Activated B cell treated with CpG ODN at 0.5 μM for 24 hours (primary cell): ENCODE measurements around the gene MORC4. TPM values are rescaled to one million over a fixed set of nuclear protein-coding genes. Genes with fewer than 3 reads are reported as not detected.
A peak's percentile ranks its signal among the peaks of the same experiment; 100 is the strongest.

Source experiments
- ATAC-seq: fragments of 200-7000 bp; cut with Tn5 transposase; one replicate; pipeline ENCODE4 v1.10.0; 2021; ENCODE audit warnings: low read depth, mild to moderate bottlenecking, moderate library complexity
- CTCF ChIA-PET: fragments of 350-600 bp; sonication (Branson Sonifier 250); formaldehyde crosslinking; loops from one replicate; lab custom pipeline; 2021; ENCODE audit warnings: antibody characterized with exemption; lab: Charles Lee
- POLR2A ChIA-PET: fragments of 350-600 bp; sonication (Branson Sonifier 250); formaldehyde crosslinking; loops from one replicate; lab custom pipeline; 2021; ENCODE audit warnings: antibody characterized with exemption; lab: Charles Lee
- DNase-seq: peaks from one replicate; pipeline ENCODE4 v3.0.0; 2022
- H3K27ac Mint-ChIP-seq: one replicate; pipeline ENCODE4 v1.8.0; 2020; ENCODE audit warnings: mixed read lengths
- H3K27me3 Mint-ChIP-seq: one replicate; pipeline ENCODE4 v1.8.0; 2021; ENCODE audit warnings: mixed read lengths
- H3K36me3 Mint-ChIP-seq: one replicate; pipeline ENCODE4 v1.8.0; 2021; ENCODE audit warnings: low read depth, mixed read lengths
- H3K4me1 Mint-ChIP-seq: one replicate; pipeline ENCODE4 v1.8.0; 2021; ENCODE audit warnings: mixed read lengths
- H3K4me3 Mint-ChIP-seq: one replicate; pipeline ENCODE4 v1.8.0; 2020; ENCODE audit warnings: mild to moderate bottlenecking, mixed read lengths
- H3K9me3 Mint-ChIP-seq: one replicate; pipeline ENCODE4 v1.8.0; 2020; ENCODE audit warnings: mixed read lengths
- CTCF ChIP-seq: fragments of 200-600 bp; IDR thresholded peaks from one replicate; pipeline ENCODE4 v1.8.0; 2022; ENCODE audit warnings: antibody characterized with exemption, mild to moderate bottlenecking
- intact Hi-C: fragments of 100-400 bp; cut with micrococcal nuclease; formaldehyde crosslinking; loops from one replicate; pipeline ENCODE4 v1.15.1; 2024
- total RNA-seq: library from RNA; stranded (reverse); gene quantifications from 2 replicates; pipeline ENCODE4 v1.2.3, GENCODE V29; 2022

Gene MORC4
- total RNA-seq, 1 donor from 2014 or later: 4.1 TPM

GRCh38 chrX:107008034-107008433, 8.0 kb upstream of the MORC4 start:
- TF ChIP-seq CTCF: no peak
- Mint-ChIP-seq H3K4me3 (no peak overlapping the region), H3K36me3 (no peaks in the 10 kb centered on the region), H3K4me1 (no peaks in the 10 kb centered on the region), H3K27me3 (no peaks in the 10 kb centered on the region), H3K27ac (no peak overlapping the region), H3K9me3 (no peaks in the 10 kb centered on the region)
- intact Hi-C loops: no loop called here
- DNase-seq (no peak), ATAC-seq (no peak)
- ChIA-PET POLR2A (no interaction called here), CTCF (no interaction called here)

GRCh38 chrX:106999002-106999975, 723 bp downstream of the MORC4 start:
- peak overlapping the region; percentile 89 for H3K4me3 Mint-ChIP-seq
- POLR2A ChIA-PET: no interaction called here
- intact Hi-C loops: loop anchor here (1.0 to 10.0 kb wide), 3 partner anchors 656 to 895 kb away; partner anchors contain the start of gene NCBP2L
- peaks cover 10% of the 10 kb centered on the region for H3K4me1 Mint-ChIP-seq
- no peak for TF ChIP-seq CTCF
- no peaks in the 10 kb centered on the region for H3K36me3 Mint-ChIP-seq
- no peaks in the 10 kb centered on the region for H3K9me3 Mint-ChIP-seq
- CTCF ChIA-PET: interaction anchor here (0.9 to 1.5 kb wide), 4 partner anchors 429 to 777 kb away, joined by 3 to 5 read pairs (median 4); partner anchors contain the start of gene TSC22D3
- no peak overlapping the region for H3K27ac Mint-ChIP-seq
- no peaks in the 10 kb centered on the region for H3K27me3 Mint-ChIP-seq
- ATAC-seq (peak; percentile 48), DNase-seq (peak; percentile 24)

DNA sequence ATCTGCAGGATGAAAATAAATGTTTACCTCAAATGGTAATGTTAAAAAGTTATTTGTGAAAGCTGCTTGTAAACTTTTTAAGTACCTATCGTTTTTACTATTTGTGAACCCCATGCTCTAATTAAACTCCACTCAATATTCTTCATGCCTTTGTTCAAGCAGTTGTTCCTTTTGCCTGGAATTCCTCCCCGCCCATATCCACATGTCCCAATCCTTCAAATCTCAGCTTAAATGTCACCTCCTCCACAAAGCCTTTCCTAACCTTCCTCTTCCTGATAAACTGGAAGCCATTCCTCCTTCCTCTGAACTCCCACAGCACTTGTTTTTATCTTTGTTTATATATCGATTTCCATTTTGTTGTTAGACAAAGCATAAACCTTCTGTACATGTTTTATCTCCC, 2.4 kb downstream of the MORC4 start:
- intact Hi-C loops: loop anchor here (10.0 kb wide), 1 partner anchor 657 kb away; no protein-coding TSS in a partner anchor
- Mint-ChIP-seq H3K36me3 (no peaks in the 10 kb centered on the region), H3K4me3 (no peak overlapping the region), H3K4me1 (peaks cover 10% of the 10 kb centered on the region), H3K9me3 (no peaks in the 10 kb centered on the region), H3K27ac (no peak overlapping the region), H3K27me3 (no peaks in the 10 kb centered on the region)
- CTCF ChIA-PET: no interaction called here
- ATAC-seq (no peak), DNase-seq (no peak)
- POLR2A ChIA-PET: no interaction called here
- no peak for TF ChIP-seq CTCF

DNA sequence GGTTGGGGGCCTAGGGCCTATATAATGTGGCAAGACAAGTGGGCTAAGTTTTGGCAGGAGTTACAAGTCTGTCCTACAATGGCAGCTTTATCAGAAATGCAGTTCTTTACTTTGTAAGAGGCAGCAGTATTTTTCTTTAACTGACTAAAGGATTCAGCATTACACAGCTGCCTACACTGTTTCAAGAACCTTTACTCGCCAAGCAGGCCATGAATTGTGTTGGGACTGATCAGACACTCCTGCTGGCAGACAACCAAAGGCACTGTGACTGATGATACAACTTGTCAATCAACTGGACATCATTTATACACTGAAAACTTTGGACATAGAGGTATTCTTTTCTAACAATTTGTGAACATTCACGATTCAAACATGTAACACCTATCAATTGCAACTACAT, 4.3 kb downstream of the MORC4 start:
- H3K4me3 Mint-ChIP-seq: no peak overlapping the region
- intact Hi-C loops: loop anchor here (10.0 kb wide), 1 partner anchor 659 kb away; no protein-coding TSS in a partner anchor
- no peak for DNase-seq
- no peaks in the 10 kb centered on the region for H3K27me3 Mint-ChIP-seq
- H3K27ac Mint-ChIP-seq: no peak overlapping the region
- no peak for TF ChIP-seq CTCF
- H3K36me3 Mint-ChIP-seq: peaks cover 4% of the 10 kb centered on the region
- no peaks in the 10 kb centered on the region for H3K9me3 Mint-ChIP-seq
- ChIA-PET CTCF (no interaction called here), POLR2A (no interaction called here)
- H3K4me1 Mint-ChIP-seq: peaks cover 10% of the 10 kb centered on the region
- ATAC-seq: no peak

DNA sequence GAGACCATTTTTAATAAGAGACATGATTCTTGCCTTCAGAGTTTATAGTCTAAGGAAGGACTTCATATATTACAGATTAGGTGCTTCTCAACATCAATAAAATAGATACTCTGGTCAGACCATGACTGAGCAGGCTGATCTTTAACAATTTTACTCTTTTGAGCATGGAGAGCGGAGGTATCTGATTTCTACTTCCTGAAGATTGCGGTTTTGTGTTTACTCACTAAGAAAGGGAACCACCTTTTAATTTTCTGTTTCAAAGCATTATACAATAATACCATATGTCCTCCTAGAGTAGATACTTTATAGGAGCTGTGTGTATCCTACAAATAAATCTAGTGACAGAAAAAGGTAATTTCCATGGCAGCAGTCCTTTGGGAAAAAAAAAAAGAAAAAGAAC, 12.5 kb downstream of the MORC4 start:
- POLR2A ChIA-PET: no interaction called here
- peaks cover 9% of the 10 kb centered on the region for H3K4me1 Mint-ChIP-seq
- intact Hi-C loops: no loop called here
- no peak overlapping the region for H3K4me3 Mint-ChIP-seq
- ATAC-seq (no peak), DNase-seq (no peak)
- TF ChIP-seq CTCF: no peak
- H3K36me3 Mint-ChIP-seq: peaks cover 4% of the 10 kb centered on the region
- CTCF ChIA-PET: no interaction called here
- no peaks in the 10 kb centered on the region for H3K9me3 Mint-ChIP-seq
- H3K27ac Mint-ChIP-seq: no peak overlapping the region
- H3K27me3 Mint-ChIP-seq: no peaks in the 10 kb centered on the region
